Fibroblast of peridontal ligament (primary cell): ENCODE results near the gene RUVBL1.

Experiments
- DNase-seq: peaks from one replicate; pipeline ENCODE4 v3.0.0-alpha.2; 2010; ENCODE audit errors: extremely low read depth

The RUVBL1 gene

DNA sequence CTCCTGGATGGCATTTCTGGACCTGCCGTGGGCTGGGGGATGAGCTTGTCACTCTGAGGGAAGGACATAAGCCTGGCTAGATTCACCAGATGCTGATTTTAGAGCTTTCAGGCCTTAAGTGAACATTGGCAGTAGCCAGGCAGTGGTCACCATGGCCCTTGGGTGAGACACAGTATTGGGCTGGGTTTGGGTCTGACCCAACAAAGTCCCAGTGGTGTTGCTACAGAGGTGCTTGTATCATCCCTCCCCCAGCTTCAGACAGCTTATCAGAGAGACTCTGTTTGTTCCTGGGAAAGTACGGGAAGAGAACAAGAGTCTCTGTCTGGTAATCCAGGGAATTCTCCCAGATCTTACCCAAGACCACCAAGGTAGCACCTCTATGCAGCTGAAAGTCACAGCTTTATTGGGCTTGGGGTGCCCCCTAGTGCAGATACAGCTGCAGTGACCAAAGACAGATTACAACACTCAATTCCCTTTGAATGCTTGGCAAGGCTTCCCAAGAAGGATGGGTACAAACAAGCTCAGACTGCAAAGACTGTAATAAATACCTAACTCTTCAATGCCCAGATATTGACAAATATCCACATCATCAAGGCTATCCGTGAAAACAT lies 9.8 kb upstream of the RUVBL1 start:
- peak; percentile 64 for DNase-seq

DNA sequence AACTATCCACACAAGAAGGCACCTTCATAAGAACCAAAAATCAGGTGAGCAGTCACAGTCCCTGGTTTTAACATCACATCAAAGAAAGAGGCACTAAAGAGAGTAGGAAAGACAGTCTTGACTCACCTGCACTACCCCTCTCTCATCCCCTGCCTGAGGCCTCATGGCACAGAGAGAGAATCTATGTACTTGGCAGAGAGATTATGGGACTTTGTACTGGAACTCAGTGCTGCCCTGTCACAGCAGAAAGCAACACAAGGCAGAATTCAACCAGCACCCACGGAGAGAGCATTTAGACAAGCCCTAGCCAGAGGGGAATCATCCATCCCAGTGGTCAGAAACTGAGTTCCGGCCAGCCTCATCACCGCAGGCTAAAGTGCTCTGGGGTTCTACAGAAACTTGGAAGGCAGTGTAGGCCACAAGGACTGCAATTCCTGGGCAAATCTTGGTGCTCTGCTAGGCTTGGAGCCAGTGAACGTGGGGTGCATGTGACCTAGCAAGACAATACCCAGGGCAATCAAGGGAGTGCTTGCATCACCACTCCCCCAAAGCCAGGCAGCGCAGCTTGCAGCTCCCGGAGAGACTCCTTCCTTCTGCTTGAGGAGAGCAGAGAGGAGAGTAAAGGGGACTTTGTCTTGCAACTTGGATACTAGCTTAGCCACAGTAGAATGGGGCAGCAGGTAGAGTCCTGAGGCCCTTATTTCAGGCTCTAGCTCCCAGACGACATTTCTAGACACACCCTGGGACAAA lies 8.5 kb upstream of the RUVBL1 start:
- no peak for DNase-seq

DNA sequence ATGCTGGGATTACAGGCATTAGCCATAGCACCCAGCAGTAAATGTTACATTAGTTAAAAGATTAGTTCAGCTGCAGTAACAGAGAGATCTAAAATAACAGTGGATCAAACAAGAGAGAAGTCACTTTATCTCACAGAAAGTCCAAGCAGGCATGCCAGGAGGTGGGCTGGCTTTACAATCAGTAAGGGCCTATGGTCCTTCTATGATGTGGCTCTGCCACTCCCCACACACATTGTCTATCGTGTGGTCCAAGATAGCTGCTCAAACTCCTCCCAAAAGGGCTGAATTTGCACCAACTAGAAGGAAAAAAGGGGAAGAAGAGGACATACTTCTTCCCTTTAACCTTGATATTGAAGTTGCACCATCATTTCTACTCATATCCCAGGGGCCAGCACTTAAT lies 4.6 kb upstream of the RUVBL1 start:
- no peak for DNase-seq

DNA sequence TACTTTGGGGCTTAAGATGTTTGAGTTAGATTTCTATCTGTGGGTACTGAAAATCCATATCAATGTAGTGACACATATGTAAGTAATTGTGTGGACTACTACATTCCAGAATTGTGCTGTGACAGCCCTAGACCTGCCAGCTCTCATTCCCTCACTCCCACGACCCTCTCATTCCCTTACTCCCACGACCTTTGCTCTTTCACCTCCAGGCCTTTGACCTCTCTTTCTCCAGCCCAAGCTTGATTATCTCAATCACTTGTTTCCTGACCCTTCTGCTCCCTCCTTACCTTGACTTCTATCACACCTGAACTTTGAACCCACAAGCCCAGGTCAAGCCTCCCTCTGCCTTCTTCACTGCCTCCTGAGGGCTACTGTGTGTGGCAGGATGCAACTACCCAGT lies 3.6 kb upstream of the RUVBL1 start:
- DNase-seq: no peak

DNA sequence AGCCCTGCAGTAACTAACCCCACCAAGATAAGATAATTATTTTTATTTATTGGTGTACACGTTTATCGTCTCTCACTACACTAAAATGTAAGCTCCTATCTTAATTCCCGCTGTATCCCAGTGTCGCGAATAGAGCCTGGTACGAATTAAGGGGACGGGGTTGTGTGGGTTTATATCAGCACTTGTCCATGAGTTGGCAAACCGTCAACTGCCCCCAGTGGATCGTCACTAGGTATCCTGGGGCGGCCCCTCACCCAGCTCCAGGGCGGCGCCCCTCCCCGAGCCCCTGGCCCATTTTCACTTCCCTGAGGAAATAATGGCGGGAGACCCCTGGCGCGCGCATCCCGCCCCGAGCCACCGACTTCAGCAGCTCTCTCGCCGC lies 465 bp downstream of the RUVBL1 start:
- DNase-seq: no peak

DNA sequence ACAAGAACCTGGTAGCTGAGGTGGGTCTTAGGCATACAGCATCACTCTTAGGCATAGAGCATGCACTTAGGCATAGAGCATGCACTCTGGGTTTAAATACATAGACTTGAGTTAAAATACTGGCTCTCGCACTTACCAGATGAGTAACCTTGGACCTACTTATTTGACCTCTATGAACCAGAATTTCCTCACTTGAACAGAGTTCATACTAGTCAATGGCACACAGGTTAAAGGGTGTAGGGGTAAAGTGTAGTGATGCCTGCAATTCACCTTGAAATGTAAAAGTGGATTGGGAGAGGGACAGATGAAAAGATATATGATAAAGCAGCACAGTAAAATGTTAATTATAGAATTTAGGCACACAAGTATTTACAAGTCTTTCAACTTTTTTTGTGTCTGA lies 1.6 kb downstream of the RUVBL1 start:
- DNase-seq: no peak

DNA sequence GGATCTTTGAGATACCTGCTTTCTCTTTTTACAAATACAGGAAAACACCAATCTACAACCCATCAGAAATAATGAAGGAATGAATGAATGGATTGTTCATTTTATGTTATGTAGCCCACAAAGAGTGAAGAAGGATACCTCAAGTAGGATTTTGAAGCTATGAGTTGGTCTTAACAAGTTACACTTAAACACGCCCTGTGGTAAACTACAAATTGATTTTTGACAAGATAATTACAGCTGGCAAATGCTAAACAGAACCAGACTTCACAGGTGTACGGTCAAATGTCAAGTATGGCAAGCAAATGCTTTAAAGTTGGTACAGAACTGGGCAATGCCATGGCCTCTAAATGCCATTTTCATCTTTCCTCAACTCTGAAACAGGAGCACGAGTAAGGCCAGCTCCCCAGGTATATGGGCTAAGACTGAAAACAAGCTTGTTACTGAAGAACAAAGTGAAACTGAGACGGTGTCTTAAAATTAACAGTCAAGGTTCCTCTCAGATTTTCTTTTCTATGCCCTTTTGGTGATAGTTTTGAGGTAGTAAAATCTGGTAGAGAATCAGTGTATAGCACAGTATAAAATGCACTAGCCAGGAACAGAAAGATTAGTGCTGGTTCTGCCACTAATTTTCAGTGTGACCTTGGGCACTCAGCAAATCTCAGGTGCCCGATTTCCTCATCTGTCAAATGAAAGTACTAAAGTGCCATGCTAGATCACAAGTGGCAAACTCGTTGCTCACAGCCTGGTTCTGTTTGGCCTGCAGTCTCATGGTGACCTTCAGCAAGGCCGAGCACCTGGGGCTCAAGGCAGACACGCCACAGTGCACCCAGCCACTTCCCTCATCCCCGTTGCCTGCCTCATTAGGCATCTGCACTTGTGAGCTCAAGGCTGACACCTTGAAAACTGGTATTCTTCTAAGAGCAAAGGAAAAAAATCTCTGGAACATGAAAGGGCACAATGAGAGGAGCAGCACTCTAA lies 9.5 kb downstream of the RUVBL1 start:
- DNase-seq: no peak

DNA sequence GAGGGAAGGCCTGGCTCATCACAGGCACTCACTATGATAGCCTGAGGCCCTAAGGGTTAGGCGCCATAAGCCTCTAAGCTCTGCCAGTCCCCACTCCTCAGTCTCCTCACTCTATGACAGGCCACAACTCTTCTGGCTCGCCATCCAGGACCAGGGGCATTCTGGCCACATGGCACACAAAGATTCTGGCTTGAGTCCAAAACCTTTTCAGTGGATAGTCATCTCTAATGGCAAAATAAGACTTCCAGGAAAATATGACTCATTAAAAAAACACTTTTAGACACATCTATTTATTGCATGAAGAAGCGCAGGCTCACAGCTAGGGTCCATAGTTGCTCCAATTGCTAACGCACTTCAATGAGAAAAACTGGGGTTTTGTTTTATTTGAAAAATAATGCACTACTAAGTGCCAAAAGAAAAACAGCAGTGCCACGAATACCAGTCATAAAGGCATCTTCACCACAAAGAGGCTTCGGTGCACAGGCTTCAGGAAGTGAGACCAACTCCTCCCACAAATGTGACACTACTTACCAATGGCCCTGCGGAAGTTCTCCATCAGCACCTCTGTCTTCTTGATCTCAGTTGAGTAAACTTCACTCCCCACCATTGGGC lies 11.1 kb downstream of the RUVBL1 start:
- DNase-seq: peak; percentile 72

DNA sequence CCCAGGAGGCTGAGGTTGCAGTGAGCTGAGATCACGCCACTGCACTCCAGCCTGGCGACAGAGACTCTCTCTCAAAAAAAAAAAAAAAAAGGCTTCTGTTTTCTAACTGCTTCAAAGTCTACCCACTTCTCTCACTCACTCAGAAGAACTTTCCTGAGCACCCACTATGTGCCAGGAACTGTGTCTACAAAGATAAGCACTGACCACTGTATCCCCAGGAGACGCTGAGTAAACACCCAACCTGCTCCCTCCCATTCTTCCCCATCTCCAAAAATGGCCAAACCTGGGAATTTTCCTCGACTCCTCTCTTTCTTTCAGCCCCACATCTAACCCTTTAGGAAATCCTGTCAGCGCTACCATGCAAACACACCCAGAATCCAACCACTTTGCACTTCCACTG lies 12.5 kb downstream of the RUVBL1 start:
- DNase-seq: no peak

DNA sequence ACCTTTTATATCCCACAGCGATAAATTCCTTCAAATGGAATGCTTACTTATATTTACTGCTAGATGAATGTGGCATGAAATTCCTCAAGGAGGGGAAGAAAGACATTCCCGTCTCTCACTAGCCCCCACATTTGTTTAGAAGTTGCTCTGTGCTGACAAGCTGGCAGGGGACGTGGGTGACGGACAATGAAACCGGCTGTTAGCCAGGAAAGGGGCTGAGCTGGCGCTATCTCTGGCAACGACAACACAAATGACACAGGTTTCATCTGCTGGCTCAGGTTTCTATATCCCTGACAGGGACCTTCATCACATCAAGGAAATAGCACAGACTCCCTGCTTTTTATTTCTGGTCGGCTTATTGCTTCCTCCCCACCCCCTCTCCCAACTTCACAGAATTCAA lies 15.8 kb downstream of the RUVBL1 start:
- no peak for DNase-seq

DNA sequence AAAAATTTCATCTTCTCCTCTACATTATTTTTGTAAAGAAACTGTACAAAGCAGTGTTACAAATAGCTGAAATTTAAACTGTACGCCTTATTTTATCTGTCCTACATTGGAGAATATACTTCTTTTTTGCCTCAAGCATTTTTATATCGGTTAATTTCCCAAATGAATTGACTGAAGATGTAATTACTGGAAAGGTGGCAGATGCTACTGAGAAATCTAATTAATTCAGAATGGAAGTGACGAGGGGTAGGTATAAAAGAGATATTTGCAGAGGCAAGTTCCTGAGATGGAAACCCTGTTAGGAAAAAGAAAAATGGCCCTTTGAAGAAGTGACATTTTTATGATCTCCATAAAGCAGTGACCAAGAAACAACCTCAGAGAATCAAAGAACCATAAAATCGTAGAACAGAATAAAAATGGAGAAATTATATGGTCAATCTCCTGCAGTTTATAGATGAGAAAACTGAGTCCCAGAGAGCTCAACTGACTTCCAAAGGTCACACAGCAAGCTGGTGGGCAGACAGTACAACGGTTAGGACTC lies 20.4 kb downstream of the RUVBL1 start:
- DNase-seq: no peak

DNA sequence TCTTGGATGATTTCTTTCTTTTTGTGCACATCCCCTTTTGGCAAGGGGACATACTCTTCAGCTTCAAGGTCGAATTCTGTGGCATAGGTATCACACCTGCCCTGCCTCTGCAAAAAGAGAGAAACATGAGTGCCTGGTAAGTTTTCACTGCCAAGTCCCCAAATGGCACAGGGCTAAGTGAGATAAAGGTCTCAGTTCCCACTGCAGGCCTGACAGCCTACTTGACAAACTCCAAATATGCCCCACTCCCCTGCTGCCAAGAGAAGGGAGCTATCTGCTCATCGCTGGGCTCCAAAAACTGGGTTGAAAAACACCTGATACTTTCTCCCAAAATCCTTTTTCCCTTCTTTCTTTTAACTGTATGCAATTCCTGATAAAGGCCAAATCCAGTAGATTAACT lies 23.0 kb downstream of the RUVBL1 start:
- no peak for DNase-seq

DNA sequence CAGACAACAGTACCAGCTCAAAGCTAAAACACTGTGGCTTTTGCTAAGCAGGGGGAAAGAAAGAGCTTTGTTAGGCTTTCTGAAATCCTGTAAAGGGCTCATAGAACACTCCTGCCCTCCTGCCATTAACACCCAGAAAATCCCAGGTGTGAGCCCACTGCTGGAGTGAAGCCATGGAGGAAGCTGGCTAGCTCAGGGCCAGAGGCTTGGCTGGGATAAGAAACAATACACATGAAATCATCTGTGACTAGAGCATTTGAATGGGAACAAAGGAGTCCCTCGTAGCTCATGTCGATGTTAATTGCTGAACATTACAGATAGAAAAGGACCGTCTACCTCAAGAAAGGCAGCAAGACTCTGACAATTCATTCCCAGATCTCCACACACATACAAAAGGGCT lies 23.5 kb downstream of the RUVBL1 start:
- no peak for DNase-seq

DNA sequence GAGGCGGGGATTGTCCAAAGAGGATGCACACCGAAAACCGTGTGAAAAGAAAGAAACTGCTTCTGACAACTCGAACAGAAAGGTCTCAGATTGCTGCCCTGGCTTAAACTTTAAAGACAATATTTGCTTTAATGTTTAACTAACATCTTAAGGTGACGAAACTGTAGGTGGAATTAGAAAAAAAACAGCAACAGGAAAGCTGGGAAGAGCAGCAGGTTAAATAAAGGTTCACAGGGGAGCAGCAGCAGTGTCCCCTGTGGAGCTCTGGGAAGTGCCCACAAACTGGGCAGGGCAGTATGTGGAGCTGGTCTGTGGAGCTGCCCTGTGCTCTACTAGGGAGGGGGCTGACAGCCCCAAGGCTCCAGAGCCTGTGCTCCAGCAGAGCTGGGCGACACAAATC lies 25.4 kb downstream of the RUVBL1 start:
- no peak for DNase-seq

DNA sequence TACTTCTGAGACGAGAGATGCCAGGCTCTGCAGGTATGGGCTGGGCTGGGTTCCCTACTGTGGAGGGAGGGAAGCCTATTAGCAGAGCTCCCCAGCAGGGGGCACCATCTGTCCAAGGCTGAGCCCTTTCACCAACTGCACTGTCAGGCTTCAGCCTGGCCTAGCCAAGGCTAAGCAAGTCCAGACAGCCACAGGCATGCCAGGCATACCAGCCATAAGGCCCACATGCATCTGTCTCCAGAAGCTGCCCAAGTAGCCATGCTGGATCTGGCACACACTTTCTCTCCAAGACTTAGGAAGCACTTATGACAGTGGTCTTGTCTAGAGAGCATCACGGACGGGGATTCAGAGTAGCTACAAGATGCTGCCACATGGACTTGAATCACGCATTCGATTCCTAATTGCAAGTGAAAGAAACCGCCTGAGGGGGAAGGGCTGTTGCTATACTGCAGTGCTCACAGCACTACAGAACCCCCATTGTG lies 28.3 kb downstream of the RUVBL1 start:
- peak; percentile 84 for DNase-seq

DNA sequence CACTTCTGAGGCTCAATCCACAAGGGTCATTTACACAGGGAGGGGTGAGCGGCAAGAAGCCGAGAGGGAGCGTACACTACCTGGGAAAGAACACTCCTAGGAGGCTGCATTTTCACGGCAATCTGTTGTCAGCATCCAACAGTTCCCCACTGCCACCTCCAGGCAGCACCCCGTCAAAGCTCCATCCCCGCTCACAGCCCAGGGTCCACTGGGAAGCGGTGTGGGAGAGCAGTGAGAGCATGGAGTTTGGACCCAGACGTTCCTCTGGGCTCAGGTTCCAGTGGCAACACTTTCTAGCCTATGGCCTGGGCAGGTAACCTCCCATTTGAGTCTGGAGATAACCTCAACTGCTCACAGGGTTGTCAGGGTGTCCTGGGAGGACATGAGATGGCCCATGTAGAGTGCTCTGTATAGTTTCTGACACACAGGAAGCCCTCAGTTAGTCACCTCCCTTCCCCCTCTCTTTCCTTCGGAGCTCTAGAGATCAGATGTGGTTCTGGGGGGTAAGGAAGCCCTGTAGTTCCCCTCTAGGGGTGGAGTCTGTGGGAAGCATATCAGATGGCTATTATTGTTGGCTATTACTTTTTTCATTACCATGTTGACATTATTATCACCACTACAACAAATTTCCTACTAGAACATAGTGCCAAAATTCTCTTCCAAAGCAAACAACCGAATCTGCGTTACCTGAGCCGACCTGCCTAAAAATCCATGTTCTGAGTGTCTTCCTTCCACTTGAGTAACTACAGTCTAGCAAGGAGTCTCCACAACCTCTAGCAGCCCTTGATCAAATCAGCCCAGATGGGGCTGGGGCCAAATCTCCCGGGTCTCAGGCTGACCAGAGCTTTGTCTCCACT lies 29.1 kb downstream of the RUVBL1 start:
- no peak for DNase-seq

DNA sequence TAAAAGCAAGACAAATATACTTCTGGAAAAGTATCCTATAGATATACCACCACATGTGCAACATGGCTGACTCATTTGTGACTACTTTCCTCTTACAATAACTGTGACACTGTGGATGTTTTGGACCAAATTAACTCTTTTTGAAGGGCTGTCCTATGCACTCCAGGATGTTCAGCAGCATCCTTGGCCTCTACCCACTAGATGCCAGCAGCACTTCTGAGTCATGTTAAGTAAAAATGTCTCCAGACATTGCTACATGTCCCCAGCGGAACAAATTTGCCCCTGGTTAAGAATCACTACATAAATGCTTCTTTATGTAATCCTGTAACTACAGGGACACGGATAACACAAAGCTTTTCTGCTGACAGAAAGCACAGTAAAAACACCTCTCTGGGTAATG lies 32.0 kb downstream of the RUVBL1 start:
- DNase-seq: peak; percentile 24

DNA sequence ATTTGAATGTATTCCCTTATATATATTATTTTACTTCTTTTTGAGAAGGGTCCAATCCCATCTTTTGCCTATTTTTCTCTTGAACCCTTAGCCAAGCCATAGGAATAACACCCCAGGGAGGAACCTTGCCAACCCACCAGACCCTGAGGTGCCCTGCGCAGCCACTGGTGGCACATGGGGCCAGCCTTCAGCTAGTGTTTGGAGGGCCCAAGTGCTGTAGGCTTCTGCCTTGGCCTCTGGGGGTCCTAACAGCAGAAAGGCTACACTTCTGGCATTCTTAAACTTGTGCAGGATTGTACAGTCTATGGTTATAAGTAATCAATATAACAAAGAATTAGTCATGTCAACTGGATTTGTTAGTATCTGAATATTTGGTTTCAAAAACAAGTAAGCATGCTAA lies 34.5 kb downstream of the RUVBL1 start:
- DNase-seq: no peak

DNA sequence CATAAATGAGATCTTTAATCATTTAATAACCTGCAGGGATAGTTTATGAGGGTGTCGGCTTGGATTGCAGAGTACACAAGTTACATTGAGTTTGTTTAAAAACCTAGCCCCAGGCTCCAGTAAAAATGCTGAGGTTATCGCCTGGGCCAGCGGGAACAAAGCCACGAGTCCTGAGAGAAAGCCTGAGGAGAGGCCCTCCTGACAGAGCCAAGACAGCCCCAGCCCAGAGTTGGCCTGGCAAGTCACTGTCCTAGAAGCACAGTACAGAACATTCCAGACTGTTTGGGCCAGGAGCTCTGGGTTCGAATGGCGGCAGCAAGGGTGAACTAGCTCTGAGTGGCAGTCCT lies 39.0 kb downstream of the RUVBL1 start:
- no peak for DNase-seq

DNA sequence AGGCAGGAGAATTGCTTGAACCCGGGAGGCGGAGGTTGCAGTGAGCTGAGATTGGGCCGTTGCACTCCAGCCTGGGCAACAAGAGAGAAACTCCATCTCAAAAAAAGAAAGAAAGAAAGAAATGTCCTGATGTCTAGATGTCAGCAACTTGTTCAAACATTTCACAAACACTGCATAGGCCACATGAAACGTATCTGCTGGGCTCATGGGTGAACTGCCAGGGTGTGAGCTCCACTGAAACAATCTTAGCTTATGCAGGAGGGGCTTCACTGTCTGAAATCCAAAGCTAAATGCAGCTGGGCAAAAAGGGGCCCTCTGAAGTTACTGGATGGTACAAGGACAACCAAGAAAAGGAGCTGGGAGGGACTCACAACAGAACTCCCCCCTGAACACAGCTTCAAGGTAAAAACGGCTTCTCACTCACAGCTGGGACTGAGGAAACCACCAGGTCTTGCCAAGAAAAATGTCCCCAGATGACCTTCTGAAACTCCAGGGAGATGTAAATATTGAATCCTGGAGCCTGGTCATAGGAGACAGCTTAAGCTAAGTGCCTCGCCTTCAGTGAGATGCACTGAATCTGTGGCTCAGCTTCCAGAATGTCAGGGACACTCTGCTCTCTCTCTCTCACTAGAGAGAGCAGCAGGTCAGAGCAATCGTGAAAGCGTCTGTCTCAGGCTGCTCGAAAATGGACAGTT lies 39.5 kb downstream of the RUVBL1 start:
- peak; percentile 19 for DNase-seq
